GM12873 (cell line): Measurements from ENCODE around the gene GOSR1.

Experiments used
- TF ChIP-seq, protein P1 (sequence below): IDR thresholded peaks from 2 replicates; pipeline ENCODE4 v1.5.1; 2012; ENCODE audit warnings: low read depth, mild to moderate bottlenecking, moderate library complexity, low read length, control low read depth; ENCODE audit not compliant: insufficient read depth; ENCODE audit errors: missing control alignments

GOSR1 gene

DNA sequence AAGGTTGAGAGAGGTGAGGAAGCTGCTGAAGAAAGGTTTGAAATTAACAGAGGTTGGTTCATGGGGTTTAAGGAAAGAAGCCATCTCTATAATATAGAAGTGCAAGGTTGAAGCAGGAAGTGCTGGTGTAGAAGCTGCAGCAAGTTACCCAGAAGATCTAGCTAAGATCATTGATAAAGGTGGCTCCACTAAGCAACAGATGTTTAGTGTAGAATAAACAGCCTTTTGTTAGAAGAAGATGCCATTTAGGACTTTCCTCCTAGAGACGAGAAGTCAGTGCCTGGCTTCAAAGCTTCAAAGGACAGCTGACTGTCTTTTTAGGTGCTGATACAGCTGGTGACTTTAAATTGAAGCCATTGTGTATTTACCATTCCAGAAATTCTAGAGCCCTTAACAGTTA is 29.3 kb downstream of the GOSR1 start:
- TF ChIP-seq, protein P1, sequence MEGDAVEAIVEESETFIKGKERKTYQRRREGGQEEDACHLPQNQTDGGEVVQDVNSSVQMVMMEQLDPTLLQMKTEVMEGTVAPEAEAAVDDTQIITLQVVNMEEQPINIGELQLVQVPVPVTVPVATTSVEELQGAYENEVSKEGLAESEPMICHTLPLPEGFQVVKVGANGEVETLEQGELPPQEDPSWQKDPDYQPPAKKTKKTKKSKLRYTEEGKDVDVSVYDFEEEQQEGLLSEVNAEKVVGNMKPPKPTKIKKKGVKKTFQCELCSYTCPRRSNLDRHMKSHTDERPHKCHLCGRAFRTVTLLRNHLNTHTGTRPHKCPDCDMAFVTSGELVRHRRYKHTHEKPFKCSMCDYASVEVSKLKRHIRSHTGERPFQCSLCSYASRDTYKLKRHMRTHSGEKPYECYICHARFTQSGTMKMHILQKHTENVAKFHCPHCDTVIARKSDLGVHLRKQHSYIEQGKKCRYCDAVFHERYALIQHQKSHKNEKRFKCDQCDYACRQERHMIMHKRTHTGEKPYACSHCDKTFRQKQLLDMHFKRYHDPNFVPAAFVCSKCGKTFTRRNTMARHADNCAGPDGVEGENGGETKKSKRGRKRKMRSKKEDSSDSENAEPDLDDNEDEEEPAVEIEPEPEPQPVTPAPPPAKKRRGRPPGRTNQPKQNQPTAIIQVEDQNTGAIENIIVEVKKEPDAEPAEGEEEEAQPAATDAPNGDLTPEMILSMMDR, result no peak

- TF ChIP-seq, protein P1, result no peak
Observed at GRCh38 chr17:30513346-30513745, 36.1 kb downstream of the GOSR1 start.

DNA sequence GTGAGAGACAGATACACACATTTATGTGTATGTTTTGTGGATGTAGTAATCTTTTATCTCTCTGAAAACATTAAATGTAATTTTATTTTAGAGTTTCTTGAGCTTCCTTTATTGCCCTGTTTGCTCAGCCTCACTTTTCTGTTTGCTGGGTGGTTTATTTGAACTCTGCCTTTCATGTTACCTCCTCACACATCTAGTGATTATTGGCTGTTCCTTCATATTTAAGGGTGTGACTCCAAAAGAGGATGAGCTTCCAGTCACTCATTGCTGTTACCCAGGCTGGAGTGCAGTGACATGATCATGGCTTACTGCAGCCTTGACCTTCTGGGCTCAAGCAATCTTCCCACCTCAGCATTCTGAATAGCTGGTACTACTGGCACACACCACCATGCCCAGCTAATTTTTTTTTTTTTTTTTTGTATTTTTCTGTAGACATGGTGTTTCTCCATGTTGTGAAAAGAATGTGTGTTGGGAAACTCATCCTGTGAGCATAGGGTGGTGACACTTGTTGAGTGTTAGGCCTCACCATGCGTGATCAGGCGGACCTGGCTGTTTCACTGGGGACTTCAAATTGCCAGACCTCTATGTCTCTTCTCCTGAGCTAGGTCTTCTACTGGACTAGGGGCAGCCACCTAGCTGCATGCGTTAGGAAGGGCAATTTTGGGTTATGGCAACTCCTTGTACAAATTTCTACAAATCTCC is 37.8 kb downstream of the GOSR1 start:
- TF ChIP-seq, protein P1, result no peak

GRCh38 chr17:30517786-30518185 is 40.6 kb downstream of the GOSR1 start:
- TF ChIP-seq, protein P1, result no peak

GRCh38 chr17:30519166-30519565 is 42.0 kb downstream of the GOSR1 start:
- TF ChIP-seq, protein P1, result no peak

- TF ChIP-seq, protein P1, result no peak
Observed at GRCh38 chr17:30519707-30520106, 42.5 kb downstream of the GOSR1 start.

DNA sequence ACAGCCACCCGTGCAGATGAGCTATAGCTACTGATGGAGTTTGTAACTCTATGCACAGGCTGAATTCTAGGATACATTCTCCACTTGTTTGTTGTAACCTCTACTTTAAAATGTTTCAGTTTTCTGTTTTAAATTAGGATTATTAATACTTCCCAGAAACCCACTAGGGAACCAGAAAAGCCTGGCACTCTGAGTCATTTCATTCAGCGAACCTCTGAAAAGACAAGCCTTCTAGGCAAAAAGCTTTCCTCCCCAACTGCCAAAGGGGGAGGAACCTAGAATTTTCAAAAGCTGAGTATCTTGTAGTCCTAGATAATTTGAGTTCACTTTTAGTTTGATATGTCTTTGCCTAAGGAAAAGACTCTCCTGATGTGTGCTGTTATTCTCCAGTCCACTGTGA is 43.2 kb downstream of the GOSR1 start:
- TF ChIP-seq, protein P1, result no peak
